ENCODE data around the gene SLC29A3.

The SLC29A3 gene

GRCh38 chr10:71308244-71308643 lies 10.8 kb upstream of the SLC29A3 start:
- H3K4me1 ChIP-seq: peaks cover 7% of the 10 kb centered on the region
- H3K27ac ChIP-seq: no peak overlapping the region
- no peak overlapping the region for H3K4me3 ChIP-seq (ENCODE audit: low read depth, low read length)

GRCh38 chr10:71308985-71309384 lies 10.1 kb upstream of the SLC29A3 start:
- Histone ChIP-seq H2AFZ (no peak overlapping the region), H3K27ac (no peak overlapping the region)

More at GRCh38 chr10:71308244-71308643, 10.8 kb upstream of the SLC29A3 start:
- TF ChIP-seq, protein P1, sequence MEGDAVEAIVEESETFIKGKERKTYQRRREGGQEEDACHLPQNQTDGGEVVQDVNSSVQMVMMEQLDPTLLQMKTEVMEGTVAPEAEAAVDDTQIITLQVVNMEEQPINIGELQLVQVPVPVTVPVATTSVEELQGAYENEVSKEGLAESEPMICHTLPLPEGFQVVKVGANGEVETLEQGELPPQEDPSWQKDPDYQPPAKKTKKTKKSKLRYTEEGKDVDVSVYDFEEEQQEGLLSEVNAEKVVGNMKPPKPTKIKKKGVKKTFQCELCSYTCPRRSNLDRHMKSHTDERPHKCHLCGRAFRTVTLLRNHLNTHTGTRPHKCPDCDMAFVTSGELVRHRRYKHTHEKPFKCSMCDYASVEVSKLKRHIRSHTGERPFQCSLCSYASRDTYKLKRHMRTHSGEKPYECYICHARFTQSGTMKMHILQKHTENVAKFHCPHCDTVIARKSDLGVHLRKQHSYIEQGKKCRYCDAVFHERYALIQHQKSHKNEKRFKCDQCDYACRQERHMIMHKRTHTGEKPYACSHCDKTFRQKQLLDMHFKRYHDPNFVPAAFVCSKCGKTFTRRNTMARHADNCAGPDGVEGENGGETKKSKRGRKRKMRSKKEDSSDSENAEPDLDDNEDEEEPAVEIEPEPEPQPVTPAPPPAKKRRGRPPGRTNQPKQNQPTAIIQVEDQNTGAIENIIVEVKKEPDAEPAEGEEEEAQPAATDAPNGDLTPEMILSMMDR (IDR thresholded peaks at IDR 0.05): no peak
- Histone ChIP-seq H3K9ac (no peak overlapping the region), H2AFZ (no peak overlapping the region), H3K9me3 (ENCODE audit: control insufficient read depth, low read length) (no peaks in the 10 kb centered on the region), H3K79me2 (no peaks in the 10 kb centered on the region), H3K27me3 (ENCODE audit: control insufficient read depth, insufficient read depth, low read length) (no peaks in the 10 kb centered on the region), H3K36me3 (ENCODE audit: control insufficient read depth, insufficient read depth, low read length) (no peaks in the 10 kb centered on the region), H3K4me2 (ENCODE audit: low read length) (no peak overlapping the region)

DNA sequence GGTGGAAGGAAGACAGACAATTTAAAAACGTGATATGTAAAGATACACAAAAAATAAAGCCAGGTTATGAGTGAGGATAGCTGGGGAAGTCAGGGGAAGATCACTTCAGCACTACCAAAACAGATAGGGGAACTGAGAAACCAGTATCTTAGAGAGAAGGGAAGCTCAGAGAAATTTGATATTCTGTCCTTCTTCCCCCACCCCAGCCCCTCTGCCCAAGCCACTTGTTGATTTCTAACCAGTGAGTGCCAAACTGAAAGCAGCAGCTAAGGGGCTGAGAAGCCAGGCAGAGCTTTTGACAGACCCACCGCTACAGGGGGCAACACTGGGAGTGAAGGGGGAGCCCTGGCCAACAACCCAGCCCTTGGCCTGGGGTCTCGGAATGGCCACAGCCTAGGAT lies 9.1 kb upstream of the SLC29A3 start:
- Histone ChIP-seq H3K4me1 (peaks cover 9% of the 10 kb centered on the region), H3K36me3 (ENCODE audit: control insufficient read depth, insufficient read depth, low read length) (no peaks in the 10 kb centered on the region), H3K27ac (no peak overlapping the region), H3K79me2 (no peaks in the 10 kb centered on the region), H2AFZ (no peak overlapping the region), H3K4me3 (ENCODE audit: low read depth, low read length) (no peak overlapping the region), H3K4me2 (ENCODE audit: low read length) (no peak overlapping the region), H3K9me3 (ENCODE audit: control insufficient read depth, low read length) (no peaks in the 10 kb centered on the region), H3K9ac (no peak overlapping the region), H3K27me3 (ENCODE audit: control insufficient read depth, insufficient read depth, low read length) (no peaks in the 10 kb centered on the region)
- TF ChIP-seq, protein P1 (IDR thresholded peaks at IDR 0.05): no peak

More at GRCh38 chr10:71308985-71309384, 10.1 kb upstream of the SLC29A3 start:
- Histone ChIP-seq H3K9ac (no peak overlapping the region), H3K36me3 (ENCODE audit: control insufficient read depth, insufficient read depth, low read length) (no peaks in the 10 kb centered on the region), H3K4me3 (ENCODE audit: low read depth, low read length) (no peak overlapping the region), H3K9me3 (ENCODE audit: control insufficient read depth, low read length) (no peaks in the 10 kb centered on the region), H3K4me1 (peaks cover 7% of the 10 kb centered on the region), H3K79me2 (no peaks in the 10 kb centered on the region), H3K4me2 (ENCODE audit: low read length) (no peak overlapping the region), H3K27me3 (ENCODE audit: control insufficient read depth, insufficient read depth, low read length) (no peaks in the 10 kb centered on the region)
- TF ChIP-seq, protein P1 (IDR thresholded peaks at IDR 0.05): no peak

GRCh38 chr10:71312220-71312619 lies 6.8 kb upstream of the SLC29A3 start:
- no peak overlapping the region for H3K4me3 ChIP-seq (ENCODE audit: low read depth, low read length)
- TF ChIP-seq, protein P1 (IDR thresholded peaks at IDR 0.05): no peak
- H3K4me2 ChIP-seq (ENCODE audit: low read length): no peak overlapping the region
- no peaks in the 10 kb centered on the region for H3K27me3 ChIP-seq (ENCODE audit: control insufficient read depth, insufficient read depth, low read length)
- H2AFZ ChIP-seq: no peak overlapping the region
- H3K27ac ChIP-seq: no peak overlapping the region
- H3K9ac ChIP-seq: no peak overlapping the region
- H3K9me3 ChIP-seq (ENCODE audit: control insufficient read depth, low read length): no peaks in the 10 kb centered on the region
- H3K79me2 ChIP-seq: no peaks in the 10 kb centered on the region
- H3K4me1 ChIP-seq: peaks cover 9% of the 10 kb centered on the region
- H3K36me3 ChIP-seq (ENCODE audit: control insufficient read depth, insufficient read depth, low read length): no peaks in the 10 kb centered on the region
